ENCODE measurements around the gene CCDC9.
"Not testable (repeated sequence)": the region's sequence is repeated elsewhere in the genome, so short reads cannot be mapped to it uniquely, and the experiment has no call there.

The CCDC9 gene

GRCh38 chr19:47260476-47260875 lies 4.2 kb downstream of the CCDC9 start:
- no peak overlapping the region for H3K9ac ChIP-seq (ENCODE audit: low read length)
- H3K27me3 ChIP-seq (ENCODE audit: insufficient read depth, low read length) = no peaks in the 10 kb centered on the region
- H3K4me1 ChIP-seq (ENCODE audit: insufficient read depth, low read length, severe bottlenecking) = peaks cover 28% of the 10 kb centered on the region
- H3K4me3 ChIP-seq (ENCODE audit: low read depth, low read length, poor library complexity, severe bottlenecking) = no peak overlapping the region
- TF ChIP-seq EZH2 (IDR thresholded peaks at IDR 0.05; ENCODE audit: borderline replicate concordance, low read length) = no peak
- TF ChIP-seq, protein P1, sequence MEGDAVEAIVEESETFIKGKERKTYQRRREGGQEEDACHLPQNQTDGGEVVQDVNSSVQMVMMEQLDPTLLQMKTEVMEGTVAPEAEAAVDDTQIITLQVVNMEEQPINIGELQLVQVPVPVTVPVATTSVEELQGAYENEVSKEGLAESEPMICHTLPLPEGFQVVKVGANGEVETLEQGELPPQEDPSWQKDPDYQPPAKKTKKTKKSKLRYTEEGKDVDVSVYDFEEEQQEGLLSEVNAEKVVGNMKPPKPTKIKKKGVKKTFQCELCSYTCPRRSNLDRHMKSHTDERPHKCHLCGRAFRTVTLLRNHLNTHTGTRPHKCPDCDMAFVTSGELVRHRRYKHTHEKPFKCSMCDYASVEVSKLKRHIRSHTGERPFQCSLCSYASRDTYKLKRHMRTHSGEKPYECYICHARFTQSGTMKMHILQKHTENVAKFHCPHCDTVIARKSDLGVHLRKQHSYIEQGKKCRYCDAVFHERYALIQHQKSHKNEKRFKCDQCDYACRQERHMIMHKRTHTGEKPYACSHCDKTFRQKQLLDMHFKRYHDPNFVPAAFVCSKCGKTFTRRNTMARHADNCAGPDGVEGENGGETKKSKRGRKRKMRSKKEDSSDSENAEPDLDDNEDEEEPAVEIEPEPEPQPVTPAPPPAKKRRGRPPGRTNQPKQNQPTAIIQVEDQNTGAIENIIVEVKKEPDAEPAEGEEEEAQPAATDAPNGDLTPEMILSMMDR (IDR thresholded peaks at IDR 0.05; ENCODE audit: low read length) = no peak
- H3K4me2 ChIP-seq (ENCODE audit: low read length) = no peak overlapping the region
- no peaks in the 10 kb centered on the region for H3K79me2 ChIP-seq (ENCODE audit: insufficient read depth, low read length)
- H3F3A ChIP-seq (ENCODE audit: insufficient read depth, low read length) = no peaks in the 10 kb centered on the region
- H3K27ac ChIP-seq (ENCODE audit: low read depth, low read length, poor library complexity, severe bottlenecking) = no peak overlapping the region
- H3K36me3 ChIP-seq (ENCODE audit: insufficient read depth, low read length) = peaks cover 23% of the 10 kb centered on the region
- no peaks in the 10 kb centered on the region for H4K20me1 ChIP-seq (ENCODE audit: insufficient read depth, low read length)
- H3K9me3 ChIP-seq (ENCODE audit: low read length) = no peaks in the 10 kb centered on the region
- no peak overlapping the region for H2AFZ ChIP-seq (ENCODE audit: low read length)
- H3K9me2 ChIP-seq (ENCODE audit: low read depth, low read length) = no peaks in the 10 kb centered on the region

GRCh38 chr19:47261946-47262793 lies 5.8 kb downstream of the CCDC9 start:
- not testable (repeated sequence) for H4K20me1 ChIP-seq (ENCODE audit: insufficient read depth, low read length); H3K4me3 ChIP-seq (ENCODE audit: low read depth, low read length, poor library complexity, severe bottlenecking); H3K9me2 ChIP-seq (ENCODE audit: low read depth, low read length); H2AFZ ChIP-seq (ENCODE audit: low read length); H3K4me2 ChIP-seq (ENCODE audit: low read length); H3K9ac ChIP-seq (ENCODE audit: low read length); H3F3A ChIP-seq (ENCODE audit: insufficient read depth, low read length); H3K79me2 ChIP-seq (ENCODE audit: insufficient read depth, low read length); H3K9me3 ChIP-seq (ENCODE audit: low read length); H3K27me3 ChIP-seq (ENCODE audit: insufficient read depth, low read length)
- H3K27ac ChIP-seq (ENCODE audit: low read depth, low read length, poor library complexity, severe bottlenecking) = peak overlapping the region; percentile 71
- peaks cover 35% of the 10 kb centered on the region for H3K36me3 ChIP-seq (ENCODE audit: insufficient read depth, low read length)
- peaks cover 22% of the 10 kb centered on the region for H3K4me1 ChIP-seq (ENCODE audit: insufficient read depth, low read length, severe bottlenecking)

DNA sequence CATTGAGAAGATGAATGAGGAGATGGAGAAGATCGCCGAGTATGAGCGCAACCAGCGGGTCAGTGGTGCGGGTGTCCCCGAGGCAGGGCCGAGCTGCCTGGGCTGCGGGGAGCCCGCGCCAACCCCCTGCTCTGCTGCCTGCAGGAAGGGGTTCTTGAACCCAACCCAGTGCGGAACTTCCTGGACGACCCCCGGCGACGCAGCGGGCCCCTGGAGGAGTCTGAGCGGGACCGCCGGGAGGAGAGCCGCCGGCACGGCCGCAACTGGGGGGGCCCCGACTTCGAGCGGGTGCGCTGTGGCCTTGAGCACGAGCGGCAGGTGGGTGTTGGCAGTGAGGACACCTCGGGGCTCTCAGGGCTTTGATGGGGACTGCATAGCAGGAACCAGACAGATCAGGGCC lies 8.3 kb downstream of the CCDC9 start:
- Histone ChIP-seq H3K4me1 (ENCODE audit: insufficient read depth, low read length, severe bottlenecking) (peaks cover 12% of the 10 kb centered on the region), H3K27me3 (ENCODE audit: insufficient read depth, low read length) (no peaks in the 10 kb centered on the region), H3F3A (ENCODE audit: insufficient read depth, low read length) (no peaks in the 10 kb centered on the region), H3K79me2 (ENCODE audit: insufficient read depth, low read length) (no peaks in the 10 kb centered on the region), H3K9me2 (ENCODE audit: low read depth, low read length) (no peaks in the 10 kb centered on the region), H3K27ac (ENCODE audit: low read depth, low read length, poor library complexity, severe bottlenecking) (no peak overlapping the region), H3K4me2 (ENCODE audit: low read length) (no peak overlapping the region), H2AFZ (ENCODE audit: low read length) (no peak overlapping the region), H3K4me3 (ENCODE audit: low read depth, low read length, poor library complexity, severe bottlenecking) (no peak overlapping the region), H4K20me1 (ENCODE audit: insufficient read depth, low read length) (no peaks in the 10 kb centered on the region), H3K9me3 (ENCODE audit: low read length) (no peaks in the 10 kb centered on the region), H3K36me3 (ENCODE audit: insufficient read depth, low read length) (peaks cover 37% of the 10 kb centered on the region), H3K9ac (ENCODE audit: low read length) (no peak overlapping the region)
- TF ChIP-seq, protein P1 (IDR thresholded peaks at IDR 0.05; ENCODE audit: low read length) = no peak
- no peak for TF ChIP-seq EZH2 (IDR thresholded peaks at IDR 0.05; ENCODE audit: borderline replicate concordance, low read length)
